DND-41 (cell line): ENCODE results near the gene FAM83G.

Experiments
- EZH2 ChIP-seq: IDR thresholded peaks from 3 replicates; pipeline ENCODE4 v1.6.1; 2012; ENCODE audit warnings: borderline replicate concordance, low read depth, mild to moderate bottlenecking, moderate library complexity, low read length, inconsistent platforms; ENCODE audit not compliant: severe bottlenecking
- TF ChIP-seq, protein P1 (sequence below): IDR thresholded peaks from 2 replicates; pipeline ENCODE4 v1.5.1; 2012; ENCODE audit warnings: borderline replicate concordance, low read length, moderate library complexity, mild to moderate bottlenecking; ENCODE audit not compliant: poor library complexity, severe bottlenecking; ENCODE audit errors: extremely low read depth

DNA sequence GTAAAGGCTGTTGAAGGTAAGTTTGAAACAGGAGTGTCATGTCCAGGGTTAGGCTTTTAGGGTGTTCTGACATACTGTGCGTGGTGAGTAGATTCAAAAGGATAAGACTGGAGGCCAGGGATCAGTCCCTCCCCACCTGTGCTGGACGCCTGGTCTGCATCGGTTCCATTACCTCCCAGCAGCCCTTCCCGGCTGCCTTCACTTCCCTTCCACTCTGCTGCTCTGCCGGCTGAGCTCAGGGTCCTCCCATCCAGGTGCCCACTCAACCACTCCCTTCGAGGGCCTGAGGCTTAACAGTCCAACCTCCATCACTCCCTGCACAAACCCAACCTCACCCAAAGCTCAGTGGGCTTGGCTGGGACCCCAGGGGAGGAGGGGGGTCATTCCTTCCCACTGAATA is 56.7 kb downstream of the FAM83G start:
- TF ChIP-seq, protein P1, sequence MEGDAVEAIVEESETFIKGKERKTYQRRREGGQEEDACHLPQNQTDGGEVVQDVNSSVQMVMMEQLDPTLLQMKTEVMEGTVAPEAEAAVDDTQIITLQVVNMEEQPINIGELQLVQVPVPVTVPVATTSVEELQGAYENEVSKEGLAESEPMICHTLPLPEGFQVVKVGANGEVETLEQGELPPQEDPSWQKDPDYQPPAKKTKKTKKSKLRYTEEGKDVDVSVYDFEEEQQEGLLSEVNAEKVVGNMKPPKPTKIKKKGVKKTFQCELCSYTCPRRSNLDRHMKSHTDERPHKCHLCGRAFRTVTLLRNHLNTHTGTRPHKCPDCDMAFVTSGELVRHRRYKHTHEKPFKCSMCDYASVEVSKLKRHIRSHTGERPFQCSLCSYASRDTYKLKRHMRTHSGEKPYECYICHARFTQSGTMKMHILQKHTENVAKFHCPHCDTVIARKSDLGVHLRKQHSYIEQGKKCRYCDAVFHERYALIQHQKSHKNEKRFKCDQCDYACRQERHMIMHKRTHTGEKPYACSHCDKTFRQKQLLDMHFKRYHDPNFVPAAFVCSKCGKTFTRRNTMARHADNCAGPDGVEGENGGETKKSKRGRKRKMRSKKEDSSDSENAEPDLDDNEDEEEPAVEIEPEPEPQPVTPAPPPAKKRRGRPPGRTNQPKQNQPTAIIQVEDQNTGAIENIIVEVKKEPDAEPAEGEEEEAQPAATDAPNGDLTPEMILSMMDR, result no peak
- no peak for TF ChIP-seq EZH2
